Measurements from ENCODE around the gene EHF. TPM values are rescaled to one million over a fixed set of nuclear protein-coding genes. Genes with fewer than 3 reads are reported as not detected.

EHF gene
- polyA plus RNA-seq, 1 donor from 2014 or later: 0.17 TPM

GRCh38 chr11:34667810-34668582 is 47.1 kb downstream of the EHF start (continued):
- no peak for TF ChIP-seq REST (IDR thresholded peaks at IDR 0.05; ENCODE audit: borderline replicate concordance)

- no peak overlapping the region for H3K4me3 ChIP-seq (ENCODE audit: low read length)
- no peak overlapping the region for H3K4me2 ChIP-seq (ENCODE audit: low read length)
- H2AFZ ChIP-seq (ENCODE audit: low read depth, low read length): no peak overlapping the region
- H3K27ac ChIP-seq (ENCODE audit: low read length): no peak overlapping the region
- H3K36me3 ChIP-seq (ENCODE audit: insufficient read depth, low read length): no peaks in the 10 kb centered on the region
- H3K9me2 ChIP-seq (ENCODE audit: insufficient read depth, low read length): no peaks in the 10 kb centered on the region
- no peaks in the 10 kb centered on the region for H3K27me3 ChIP-seq (ENCODE audit: insufficient read depth, low read depth, low read length)
- no peaks in the 10 kb centered on the region for H4K20me1 ChIP-seq (ENCODE audit: insufficient read depth)
- no peak overlapping the region for H3K9ac ChIP-seq (ENCODE audit: low read length)
- no peaks in the 10 kb centered on the region for H3K79me2 ChIP-seq (replicated peaks; ENCODE audit: insufficient read depth, low read length)
- H3F3A ChIP-seq (ENCODE audit: insufficient read depth, low read length, poor library complexity, severe bottlenecking): no peaks in the 10 kb centered on the region
- no peaks in the 10 kb centered on the region for H3K9me3 ChIP-seq (ENCODE audit: low read length)
- no peak for TF ChIP-seq TAF1 (IDR thresholded peaks at IDR 0.05; ENCODE audit: low read depth)
- TF ChIP-seq EP300 (conservative IDR thresholded peaks at IDR 0.05; ENCODE audit: poor library complexity, severe bottlenecking): no peak
- no peak for TF ChIP-seq RAD21 (conservative IDR thresholded peaks at IDR 0.05)
- no peak for TF ChIP-seq SMC3 (conservative IDR thresholded peaks at IDR 0.05; ENCODE audit: poor library complexity)
- TF ChIP-seq CTCF (IDR thresholded peaks at IDR 0.05; ENCODE audit: poor library complexity, severe bottlenecking): no peak
- TF ChIP-seq MXI1 (conservative IDR thresholded peaks at IDR 0.05; ENCODE audit: poor library complexity, severe bottlenecking): no peak
- TF ChIP-seq POLR2AphosphoS5 (IDR thresholded peaks at IDR 0.05): no peak
Measured at GRCh38 chr11:34668583-34669053, 47.7 kb downstream of the EHF start.

- H3K9me2 ChIP-seq (ENCODE audit: insufficient read depth, low read length): no peaks in the 10 kb centered on the region
- no peak overlapping the region for H3K4me2 ChIP-seq (ENCODE audit: low read length)
- H3K27ac ChIP-seq (ENCODE audit: low read length): no peak overlapping the region
- no peak for TF ChIP-seq EP300 (conservative IDR thresholded peaks at IDR 0.05; ENCODE audit: poor library complexity, severe bottlenecking)
- TF ChIP-seq REST (IDR thresholded peaks at IDR 0.05; ENCODE audit: borderline replicate concordance): no peak
- TF ChIP-seq TAF1 (IDR thresholded peaks at IDR 0.05; ENCODE audit: low read depth): no peak
- TF ChIP-seq POLR2AphosphoS5 (IDR thresholded peaks at IDR 0.05): no peak
- TF ChIP-seq RAD21 (conservative IDR thresholded peaks at IDR 0.05): no peak
- TF ChIP-seq SMC3 (conservative IDR thresholded peaks at IDR 0.05; ENCODE audit: poor library complexity): no peak
- no peak for TF ChIP-seq CTCF (IDR thresholded peaks at IDR 0.05; ENCODE audit: poor library complexity, severe bottlenecking)
- TF ChIP-seq MXI1 (conservative IDR thresholded peaks at IDR 0.05; ENCODE audit: poor library complexity, severe bottlenecking): no peak
- H3K79me2 ChIP-seq (replicated peaks; ENCODE audit: insufficient read depth, low read length): no peaks in the 10 kb centered on the region
- H3K27me3 ChIP-seq (ENCODE audit: insufficient read depth, low read depth, low read length): no peaks in the 10 kb centered on the region
- no peak overlapping the region for H3K9ac ChIP-seq (ENCODE audit: low read length)
- H3K9me3 ChIP-seq (ENCODE audit: low read length): no peaks in the 10 kb centered on the region
- no peak overlapping the region for H2AFZ ChIP-seq (ENCODE audit: low read depth, low read length)
- H3F3A ChIP-seq (ENCODE audit: insufficient read depth, low read length, poor library complexity, severe bottlenecking): no peaks in the 10 kb centered on the region
- no peaks in the 10 kb centered on the region for H3K36me3 ChIP-seq (ENCODE audit: insufficient read depth, low read length)
- no peaks in the 10 kb centered on the region for H4K20me1 ChIP-seq (ENCODE audit: insufficient read depth)
- no peak overlapping the region for H3K4me3 ChIP-seq (ENCODE audit: low read length)
Measured at GRCh38 chr11:34669458-34669857, 48.6 kb downstream of the EHF start.
